Left colon (tissue), 2 donors: ENCODE results near the gene IER5L. TPM values are rescaled to one million over a fixed set of nuclear protein-coding genes. Genes with fewer than 3 reads are reported as not detected.
A peak's percentile ranks its signal among the peaks of the same experiment; 100 is the strongest.
"Not testable (repeated sequence)": the region's sequence is repeated elsewhere in the genome, so short reads cannot be mapped to it uniquely, and the experiment has no call there.

Experiments
- ATAC-seq: fragments of 200-7000 bp; cut with Tn5 transposase; one replicate; pipeline ENCODE4 v1.9.1; 2020; ENCODE audit warnings: mild to moderate bottlenecking, moderate library complexity
- DNase-seq, 2 donors: peaks; one replicate each; pipeline ENCODE4 v3.0.0-alpha.2; 2020
- intact Hi-C, 2 donors: fragments of 100-400 bp; cut with DNase I in 1 of 2; cut with micrococcal nuclease in 1 of 2; formaldehyde crosslinking; loops; one replicate each; pipeline versions ENCODE4 v1.11.2 to v1.14.0; 2022; cut with DNase I, micrococcal nuclease
- total RNA-seq, 2 donors: library from RNA; stranded (reverse); fragmentation: NEBNext Ultra II Directional; extraction: Animal tissue kit (Norgen Biotek cat#: 25700); gene quantifications; one replicate each; pipeline ENCODE4 v1.2.1, GENCODE V29; 2021
- donor health status: DM: no; HTN: no; CAD: no.
- donor health status: DM: yes; HTN: yes; CAD: no.

IER5L gene
- total RNA-seq, 2 donors from 2014 or later: 4.3 to 8.8 TPM

- ATAC-seq (peak; percentile 93), DNase-seq (peak in 1 of 2 donors; percentile 79)
- intact Hi-C loops: no loop called here
Observed at GRCh38 chr9:129131300-129132145, 46.5 kb downstream of the IER5L start.

- ATAC-seq: no peak
- intact Hi-C loops: no loop called here
- DNase-seq: no peak
Observed at GRCh38 chr9:129130791-129131190, 47.3 kb downstream of the IER5L start.

- intact Hi-C loops, DNase-seq, ATAC-seq: not testable (repeated sequence)
Observed at GRCh38 chr9:129130271-129130670, 47.8 kb downstream of the IER5L start.

GRCh38 chr9:129128689-129129088 lies 49.4 kb downstream of the IER5L start:
- intact Hi-C loops: no loop called here
- DNase-seq (no peak), ATAC-seq (no peak)

- intact Hi-C loops: no loop called here
- ATAC-seq (no peak), DNase-seq (no peak)
Observed at GRCh38 chr9:129126749-129127618, 51.1 kb downstream of the IER5L start.

Other genes with a start within 250 kb of the IER5L start
- gene DOLK, start 230.7 kb downstream of the IER5L start, total RNA-seq: 10 to 100 TPM; 12.1 to 12.8 TPM
- 10 to 100 TPM; 19.6 to 23.6 TPM for gene NUP188, start 230.6 kb downstream of the IER5L start, total RNA-seq
- gene SH3GLB2, start 149.9 kb downstream of the IER5L start, total RNA-seq: 100 to 1,000 TPM; 158 to 169 TPM
- 10 to 100 TPM; 68.3 to 71.3 TPM for gene MIGA2, start 141.6 kb downstream of the IER5L start, total RNA-seq
- 10 to 100 TPM; 44.4 to 53.1 TPM for gene DOLPP1, start 97.2 kb downstream of the IER5L start, total RNA-seq
- 10 to 100 TPM; 62.4 to 76.1 TPM for gene CRAT, start 67.5 kb downstream of the IER5L start, total RNA-seq
- gene PTPA, start 66.8 kb downstream of the IER5L start, total RNA-seq: 10 to 100 TPM; 90.8 to 91.9 TPM